Pancreas (tissue), 10 donors: ENCODE results near the gene AUH. TPM values are rescaled to one million over a fixed set of nuclear protein-coding genes. Genes with fewer than 3 reads are reported as not detected.
"Not testable (repeated sequence)": the region's sequence is repeated elsewhere in the genome, so short reads cannot be mapped to it uniquely, and the experiment has no call there.

Source experiments
- ATAC-seq, 4 donors: fragments of 200-7000 bp; cut with Tn5 transposase; one replicate each; pipeline versions ENCODE4 v1.8.0 to v1.9.1; 2020; ENCODE audit warnings: mild to moderate bottlenecking in 4 of 4, moderate library complexity in 4 of 4
- DNase-seq, 6 donors: peaks; one replicate each; pipeline ENCODE4 v3.0.0-alpha.2; 2020
- FAIRE-seq: peaks from 2 replicates; lab custom pipeline; 2012; peaks lifted over from hg19 to GRCh38; lab: Jason Lieb, UNC
- H3K27ac ChIP-seq, 4 donors: fragments of 200-600 bp; sonication (generic); 1 replicate in 3 of 4; 2 replicates in 1 of 4; pipeline versions ENCODE4 v1.5.0 to v1.8.0; 2020
- H3K27me3 ChIP-seq, 4 donors: fragments of 200-600 bp; one replicate each; pipeline ENCODE4 v1.8.0; 2021
- H3K36me3 ChIP-seq, 3 donors: fragments of 200-600 bp; sonication (generic) in 1 of 3; one replicate each; pipeline versions ENCODE4 v1.5.0 to v1.8.0; 2020 to 2021
- H3K4me1 ChIP-seq, 3 donors: fragments of 200-600 bp; one replicate each; pipeline ENCODE4 v1.8.0; 2021
- H3K4me3 ChIP-seq, 4 donors: fragments of 200-600 bp; sonication (generic) in 2 of 4; one replicate each; pipeline versions ENCODE4 v1.5.0 to v1.8.0; 2020 to 2021
- H3K9me3 ChIP-seq, 4 donors: fragments of 200-600 bp; one replicate each; pipeline ENCODE4 v1.8.0; 2021
- WGBS, 2 donors: extraction: QIAGEN DNeasy Blood & Tissue Kit; methylation state at CpG; one replicate each; pipeline ENCODE4 v1.1.7; 2013; 5-methylcytosine and 5-hydroxymethylcytosine counted together
- intact Hi-C, 3 donors: fragments of 100-400 bp; cut with DNase I; formaldehyde crosslinking; loops; one replicate each; pipeline versions ENCODE4 v1.11.1 to v1.14.2; 2022
- polyA plus RNA-seq, 2 donors: library from polyadenylated mRNA; stranded (reverse); fragments of 200-250 nt; gene quantifications; one replicate each; pipeline ENCODE4 v1.2.3, GENCODE V29; 2013
- total RNA-seq, 6 donors: library from RNA; stranded (reverse); fragmentation: NEBNext Ultra II Directional in 4 of 6; extraction: Animal tissue kit (Norgen Biotek cat#: 25700) in 4 of 6; gene quantifications; one replicate each; pipeline versions ENCODE4 v1.2.1 to v1.2.4, GENCODE V29; 2021 to 2023
- TF ChIP-seq, protein P1 (sequence below), 4 donors: fragments of 200-600 bp; sonication (generic) in 3 of 4; IDR thresholded peaks; one replicate each; pipeline versions ENCODE4 v1.5.0 to v1.8.0; 2021; ENCODE audit warnings: antibody characterized with exemption in 4 of 4
- donor health status: healthy with polysubstance abuse.
- donor health status: DM: no; HTN: no; CAD: no; lungs with moderate emphysema.
- donor health status: DM: no; HTN: no; CAD: no.
- donor health status: control.
- donor health status: control.
- donor health status: Bipolar disorder and iron deficiency.
- donor health status: DM: yes; HTN: yes; CAD: no.
- donor health status: DM: no; HTN: no; CAD: no.
- donor health status: DM: no; HTN: no; CAD: no.
- donor health status: DM: yes; HTN: yes; CAD: no.

AUH gene
- total and polyA plus RNA-seq, 8 donors = 11.2 to 19.5 (median 14.7) TPM

DNA sequence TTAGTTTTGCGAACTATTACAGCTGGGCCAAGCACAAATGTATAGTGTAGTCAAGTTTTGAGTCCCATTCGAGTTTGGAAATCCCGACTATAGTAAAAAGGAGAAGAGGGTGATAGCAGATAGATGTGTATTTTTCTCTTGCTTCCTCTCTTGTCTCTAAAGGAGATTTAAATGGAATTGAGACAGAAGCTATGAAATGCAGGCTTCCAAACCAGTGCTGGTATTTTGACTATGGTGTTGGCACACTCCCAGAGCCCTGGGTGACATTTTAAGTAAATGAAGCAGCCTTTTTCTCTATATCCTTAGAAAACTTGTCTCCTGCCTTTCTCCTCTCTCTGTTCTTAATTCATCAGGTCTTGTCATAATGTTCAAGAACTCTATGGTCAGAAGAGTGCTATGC lies 17.7 kb upstream of the AUH start:
- H3K36me3 ChIP-seq = no peaks in the 10 kb centered on the region
- WGBS, 2 donors = 44 to 45% methylated on average over 3 of the region's 3 CpGs
- FAIRE-seq = no peak
- no peak overlapping the region for H3K4me3 ChIP-seq
- no peak for ATAC-seq
- no peaks in the 10 kb centered on the region for H3K9me3 ChIP-seq
- DNase-seq = no peak
- TF ChIP-seq, protein P1, sequence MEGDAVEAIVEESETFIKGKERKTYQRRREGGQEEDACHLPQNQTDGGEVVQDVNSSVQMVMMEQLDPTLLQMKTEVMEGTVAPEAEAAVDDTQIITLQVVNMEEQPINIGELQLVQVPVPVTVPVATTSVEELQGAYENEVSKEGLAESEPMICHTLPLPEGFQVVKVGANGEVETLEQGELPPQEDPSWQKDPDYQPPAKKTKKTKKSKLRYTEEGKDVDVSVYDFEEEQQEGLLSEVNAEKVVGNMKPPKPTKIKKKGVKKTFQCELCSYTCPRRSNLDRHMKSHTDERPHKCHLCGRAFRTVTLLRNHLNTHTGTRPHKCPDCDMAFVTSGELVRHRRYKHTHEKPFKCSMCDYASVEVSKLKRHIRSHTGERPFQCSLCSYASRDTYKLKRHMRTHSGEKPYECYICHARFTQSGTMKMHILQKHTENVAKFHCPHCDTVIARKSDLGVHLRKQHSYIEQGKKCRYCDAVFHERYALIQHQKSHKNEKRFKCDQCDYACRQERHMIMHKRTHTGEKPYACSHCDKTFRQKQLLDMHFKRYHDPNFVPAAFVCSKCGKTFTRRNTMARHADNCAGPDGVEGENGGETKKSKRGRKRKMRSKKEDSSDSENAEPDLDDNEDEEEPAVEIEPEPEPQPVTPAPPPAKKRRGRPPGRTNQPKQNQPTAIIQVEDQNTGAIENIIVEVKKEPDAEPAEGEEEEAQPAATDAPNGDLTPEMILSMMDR (IDR thresholded peaks at IDR 0.05) = no peak
- H3K4me1 ChIP-seq = peaks cover 0 to 11% (median 11%) of the 10 kb centered on the region in 3 donors
- H3K27ac ChIP-seq = no peak overlapping the region
- no peaks in the 10 kb centered on the region for H3K27me3 ChIP-seq
- intact Hi-C loops = no loop called here

DNA sequence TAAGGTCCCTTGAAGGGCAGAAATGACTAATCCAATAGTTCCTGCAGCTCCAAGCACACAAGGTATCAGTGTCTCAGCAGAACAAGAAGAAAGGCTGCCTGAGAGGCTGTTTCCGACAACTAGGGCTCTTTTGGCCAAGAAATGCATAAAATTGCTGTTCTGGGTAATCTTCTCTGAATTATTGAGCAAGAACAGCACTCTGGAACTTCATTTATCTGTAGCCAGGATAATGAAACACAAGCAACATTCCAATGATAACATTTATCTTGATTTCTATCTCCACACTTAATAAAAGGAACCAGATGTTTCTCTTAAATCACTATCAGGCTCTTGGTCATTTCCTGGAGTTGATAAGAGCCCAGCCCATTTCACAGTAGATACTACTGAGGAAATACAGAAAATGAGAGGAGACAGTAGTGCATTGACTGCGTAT lies 17.0 kb upstream of the AUH start:
- DNase-seq (no peak), ATAC-seq (peak in 3 of 4 donors; percentile 28 to 49 (median 42)), FAIRE-seq (no peak)
- H3K4me1 ChIP-seq = peaks cover 0 to 11% (median 11%) of the 10 kb centered on the region in 3 donors
- no peaks in the 10 kb centered on the region for H3K27me3 ChIP-seq
- H3K4me3 ChIP-seq = no peak overlapping the region
- no peaks in the 10 kb centered on the region for H3K9me3 ChIP-seq
- intact Hi-C loops = no loop called here
- H3K27ac ChIP-seq = no peak overlapping the region
- TF ChIP-seq, protein P1 (IDR thresholded peaks at IDR 0.05) = no peak
- WGBS, 2 donors = 34 to 46% methylated on average over 2 of the region's 2 CpGs
- no peaks in the 10 kb centered on the region for H3K36me3 ChIP-seq

DNA sequence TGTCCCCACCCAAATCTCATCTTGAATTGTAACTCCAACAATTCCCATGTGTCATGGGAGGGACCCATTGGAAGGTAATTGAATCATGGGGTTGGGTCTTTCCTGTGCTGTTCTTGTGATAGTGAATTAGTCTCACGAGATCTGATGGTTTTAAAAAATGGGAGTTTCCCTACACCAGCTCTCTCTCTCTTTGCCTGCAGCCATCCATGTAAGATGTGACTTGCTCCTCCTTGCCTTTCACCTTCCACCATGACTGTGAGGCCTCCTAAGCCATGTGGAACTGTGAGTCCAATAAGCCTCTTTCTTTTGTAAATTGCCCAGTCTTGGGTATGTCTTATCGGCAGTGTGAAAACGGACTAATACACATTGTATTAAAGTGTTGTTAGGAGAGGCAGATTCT lies 16.3 kb upstream of the AUH start:
- H3K36me3 ChIP-seq, FAIRE-seq, H3K27me3 ChIP-seq, H3K9me3 ChIP-seq, ATAC-seq, H3K4me3 ChIP-seq, DNase-seq, intact Hi-C loops, H3K27ac ChIP-seq: not testable (repeated sequence)
- peaks cover 0 to 11% (median 11%) of the 10 kb centered on the region in 3 donors for H3K4me1 ChIP-seq
- 95 to 99% methylated on average over 3 of the region's 3 CpGs for WGBS, 2 donors

DNA sequence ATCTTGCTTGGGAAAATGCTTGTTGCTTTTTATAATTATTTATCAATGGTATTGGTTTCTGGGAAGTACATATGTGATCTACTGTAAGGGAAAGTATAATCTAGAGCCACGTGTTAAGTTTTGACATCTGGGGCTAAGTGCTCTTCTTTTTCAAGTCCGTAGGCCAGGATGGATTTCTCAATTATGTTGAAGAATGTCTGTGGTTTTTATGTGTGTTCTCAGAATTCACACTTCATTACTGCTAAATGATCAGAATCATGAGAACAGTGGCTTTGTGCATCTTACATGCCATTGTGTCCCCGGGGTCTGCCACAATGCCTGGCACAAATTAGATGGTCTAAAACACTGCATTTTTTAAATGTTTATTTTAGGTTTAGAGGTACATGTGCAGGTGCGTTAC lies 14.5 kb upstream of the AUH start:
- no peak for ATAC-seq
- WGBS, 2 donors = 85 to 90% methylated on average over 4 of the region's 4 CpGs
- Histone ChIP-seq H3K36me3 (no peaks in the 10 kb centered on the region), H3K9me3 (no peaks in the 10 kb centered on the region), H3K27me3 (no peaks in the 10 kb centered on the region), H3K27ac (no peak overlapping the region), H3K4me1 (peaks cover 0 to 11% (median 11%) of the 10 kb centered on the region in 3 donors), H3K4me3 (no peak overlapping the region)
- no peak for FAIRE-seq
- intact Hi-C loops = no loop called here
- TF ChIP-seq, protein P1 (IDR thresholded peaks at IDR 0.05) = no peak
- DNase-seq = no peak

DNA sequence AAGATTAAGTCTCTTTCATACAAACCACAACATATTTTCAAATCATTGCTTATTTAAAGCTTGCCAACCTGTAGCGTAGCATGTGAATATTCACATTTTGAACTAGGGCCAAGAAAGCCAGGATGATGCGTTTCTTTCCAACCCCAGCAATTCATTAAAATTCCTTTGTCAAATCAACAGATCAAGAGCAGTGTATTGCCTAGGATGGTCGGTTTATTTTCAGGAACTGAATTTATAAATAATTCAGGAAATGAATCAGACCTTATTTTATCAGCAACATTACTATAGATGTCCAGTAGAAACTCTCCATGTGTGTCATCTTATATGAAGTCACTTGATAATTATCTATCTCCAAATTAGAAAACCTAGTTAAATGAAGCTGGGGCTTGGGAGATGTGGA lies 13.2 kb upstream of the AUH start:
- H3K27me3 ChIP-seq = no peaks in the 10 kb centered on the region
- ATAC-seq (no peak), FAIRE-seq (no peak), DNase-seq (no peak)
- peaks cover 0 to 11% (median 11%) of the 10 kb centered on the region in 3 donors for H3K4me1 ChIP-seq
- intact Hi-C loops = no loop called here
- TF ChIP-seq, protein P1 (IDR thresholded peaks at IDR 0.05) = no peak
- WGBS, 2 donors = 47 to 56% methylated on average over 3 of the region's 3 CpGs
- no peaks in the 10 kb centered on the region for H3K9me3 ChIP-seq
- H3K36me3 ChIP-seq = no peaks in the 10 kb centered on the region
- H3K4me3 ChIP-seq = no peak overlapping the region
- no peak overlapping the region for H3K27ac ChIP-seq
